HEK293 (cell line): ENCODE measurements around the gene ACP4.

Experiments used
- CTCF ChIP-seq: fragments of 450-650 bp; formaldehyde crosslinking; IDR thresholded peaks from 2 replicates; pipeline ENCODE4 v1.5.1; 2016; ENCODE audit warnings: missing biosample characterization, missing genetic modification characterization
- KLF7 ChIP-seq: fragments of 450-650 bp; formaldehyde crosslinking; IDR thresholded peaks from 2 replicates; pipeline ENCODE4 v1.5.1; 2016; ENCODE audit warnings: missing biosample characterization, missing genetic modification characterization, borderline replicate concordance
- KLF8 ChIP-seq: fragments of 450-650 bp; formaldehyde crosslinking; IDR thresholded peaks from 2 replicates; pipeline ENCODE4 v1.5.1; 2016; ENCODE audit warnings: missing biosample characterization, missing genetic modification characterization
- MEIS1 ChIP-seq: sonication (generic); formaldehyde crosslinking; IDR thresholded peaks from 2 replicates; pipeline ENCODE4 v1.8.1; 2022; ENCODE audit warnings: missing genetic modification reagents, mild to moderate bottlenecking, borderline replicate concordance
- REST ChIP-seq: fragments of 450-650 bp; formaldehyde crosslinking; IDR thresholded peaks from 2 replicates; pipeline ENCODE4 v1.5.1; 2016; ENCODE audit warnings: missing biosample characterization, missing genetic modification characterization
- TRIM28 ChIP-seq: IDR thresholded peaks from 2 replicates; pipeline ENCODE4 v1.6.1; 2011; ENCODE audit warnings: low read length, control low read depth, borderline replicate concordance
- ZNF133 ChIP-seq: fragments of 450-650 bp; formaldehyde crosslinking; IDR thresholded peaks from 2 replicates; pipeline ENCODE4 v1.5.1; 2016; ENCODE audit warnings: missing biosample characterization, missing genetic modification characterization
- ZNF169 ChIP-seq: fragments of 450-650 bp; formaldehyde crosslinking; IDR thresholded peaks from 2 replicates; pipeline ENCODE4 v1.5.1; 2016; ENCODE audit warnings: missing biosample characterization, missing genetic modification characterization
- ZNF248 ChIP-seq: fragments of 450-650 bp; formaldehyde crosslinking; IDR thresholded peaks from 2 replicates; pipeline ENCODE4 v1.5.1; 2017; ENCODE audit warnings: missing biosample characterization, missing genetic modification characterization
- ZNF37A ChIP-seq: fragments of 450-650 bp; IDR thresholded peaks from 2 replicates; pipeline ENCODE4 v1.5.1; 2018; ENCODE audit warnings: missing biosample characterization, missing genetic modification characterization
- ZNF513 ChIP-seq: fragments of 450-650 bp; IDR thresholded peaks from 2 replicates; pipeline ENCODE4 v1.5.1; 2018; ENCODE audit warnings: missing biosample characterization, missing genetic modification characterization
- ZNF654 ChIP-seq: fragments of 450-650 bp; formaldehyde crosslinking; IDR thresholded peaks from 2 replicates; pipeline ENCODE4 v1.5.1; 2016; ENCODE audit warnings: low read depth, missing biosample characterization, missing genetic modification characterization
- ZNF843 ChIP-seq: fragments of 450-650 bp; formaldehyde crosslinking; IDR thresholded peaks from 2 replicates; pipeline ENCODE4 v1.5.1; 2016; ENCODE audit warnings: missing biosample characterization, missing genetic modification characterization

GRCh38 chr19:50749490-50749889 is 40.7 kb upstream of the ACP4 start:
- TF ChIP-seq ZNF513 (tag by site-specific recombination) (no peak), CTCF (tag by site-specific recombination) (no peak), REST (tag by site-specific recombination) (no peak), ZNF248 (tag by site-specific recombination) (no peak), KLF8 (tag by site-specific recombination) (no peak), ZNF37A (tag by site-specific recombination) (no peak), TRIM28 (no peak), KLF7 (tag by site-specific recombination) (no peak), ZNF133 (tag by site-specific recombination) (no peak), ZNF169 (no peak), ZNF843 (no peak), MEIS1 (CRISPR knock-in tag) (no peak), ZNF654 (tag by site-specific recombination) (no peak)
